GOT3 (cell line): ENCODE measurements around the gene PRKCE.

Source experiments
- DNase-seq: peaks from one replicate; lab custom pipeline; 2025; ENCODE audit warnings: mixed read lengths; lab: John Stamatoyannopoulos, UW

Gene PRKCE

DNA sequence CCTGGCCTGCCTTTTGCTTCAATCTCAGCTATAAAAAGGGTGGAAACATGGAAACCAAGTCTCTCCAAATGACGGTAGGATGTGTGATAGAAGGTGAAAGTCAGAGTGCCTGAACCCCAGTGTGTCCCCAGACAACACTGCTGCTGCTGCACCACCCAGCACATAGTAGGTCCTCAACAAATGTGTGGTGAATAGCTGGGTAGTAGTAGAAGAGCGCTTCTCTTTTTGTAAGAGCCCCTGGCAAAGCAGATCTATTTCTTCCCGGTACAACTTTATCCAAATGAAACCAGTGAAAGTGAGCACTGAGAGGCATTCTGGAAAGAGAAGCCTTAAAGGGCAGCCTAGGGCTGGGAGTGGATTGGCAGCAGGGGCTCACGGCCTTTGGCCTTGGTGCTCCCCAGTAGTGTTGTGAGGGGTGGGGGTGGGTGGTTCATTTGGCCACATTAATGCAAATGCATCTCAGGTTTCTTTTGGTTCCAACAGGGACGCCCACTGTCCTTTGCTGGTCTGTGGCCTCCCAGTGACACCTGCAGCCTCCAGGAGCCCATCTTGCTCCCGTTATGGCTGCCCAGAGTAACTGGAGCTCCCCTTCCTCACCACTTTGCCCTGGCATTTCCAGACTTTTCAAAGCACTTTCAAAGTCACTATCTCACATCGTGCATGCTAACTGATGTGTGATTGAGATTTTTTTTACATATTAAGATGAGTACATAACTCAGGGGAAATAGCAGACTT is 341.4 kb downstream of the PRKCE start:
- no peak for DNase-seq

DNA sequence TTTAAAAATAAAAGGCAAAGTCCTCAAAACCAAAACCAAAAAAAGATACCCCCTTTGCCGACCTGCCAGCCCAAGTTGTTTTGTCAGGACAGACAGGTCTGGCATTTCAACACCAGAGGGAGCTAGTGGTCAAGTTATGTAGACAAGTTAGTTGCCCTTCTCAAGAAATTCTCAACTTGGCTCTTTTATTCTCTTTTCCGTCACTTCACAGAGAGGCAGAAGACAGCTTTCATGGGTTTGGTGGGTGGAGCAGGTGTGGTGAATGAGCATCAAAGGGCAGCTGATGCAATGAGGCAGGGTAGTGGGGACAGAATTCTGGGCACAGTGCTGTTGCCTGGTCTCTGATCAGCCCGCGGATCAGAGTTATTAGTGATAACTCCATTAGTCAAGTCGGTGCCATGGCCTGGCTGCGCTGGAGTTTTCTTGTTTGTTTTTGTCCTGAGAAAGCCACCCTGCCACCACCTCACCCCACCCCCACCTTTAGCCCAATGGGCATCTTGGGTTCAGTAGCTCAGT is 342.1 kb downstream of the PRKCE start:
- peak; percentile 10 for DNase-seq

DNA sequence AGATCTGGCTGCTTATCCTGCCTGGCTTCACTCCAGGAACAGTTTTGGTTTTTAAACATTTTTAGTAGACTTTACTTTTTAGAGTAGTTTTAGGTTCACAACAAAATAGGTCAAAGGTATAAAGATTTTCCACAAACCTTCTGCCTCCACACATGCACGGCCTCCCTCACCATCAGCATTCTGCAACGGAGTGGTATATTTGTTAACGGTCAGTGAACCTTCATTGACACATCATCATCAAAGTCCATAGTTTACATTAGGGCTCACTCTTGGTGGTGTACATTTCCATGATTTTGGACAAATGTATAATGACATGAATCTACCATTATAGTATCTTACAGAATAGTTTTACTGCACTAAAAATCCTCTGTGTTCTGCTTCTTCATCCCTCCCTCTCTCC is 342.6 kb downstream of the PRKCE start:
- DNase-seq: no peak

- DNase-seq: no peak
Observed at GRCh38 chr2:46000660-46001059, 349.2 kb downstream of the PRKCE start.

DNA sequence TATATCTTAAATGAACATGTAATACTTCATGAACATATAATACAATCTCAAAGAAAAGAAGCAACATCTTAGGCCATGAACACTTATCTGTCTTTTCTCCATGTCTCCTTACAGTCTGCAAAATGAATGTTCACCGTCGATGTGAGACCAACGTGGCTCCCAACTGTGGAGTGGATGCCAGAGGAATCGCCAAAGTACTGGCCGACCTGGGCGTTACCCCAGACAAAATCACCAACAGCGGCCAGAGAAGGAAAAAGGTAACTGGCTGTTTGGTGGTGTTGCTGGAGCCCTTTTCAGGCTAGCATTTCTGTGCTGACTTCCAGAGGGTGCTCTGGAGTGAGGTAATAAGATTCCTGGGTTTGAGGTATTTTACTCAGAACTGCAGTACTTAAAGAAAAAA is 349.8 kb downstream of the PRKCE start:
- DNase-seq: no peak

- no peak for DNase-seq
Observed at GRCh38 chr2:46001741-46002506, 350.4 kb downstream of the PRKCE start.

DNA sequence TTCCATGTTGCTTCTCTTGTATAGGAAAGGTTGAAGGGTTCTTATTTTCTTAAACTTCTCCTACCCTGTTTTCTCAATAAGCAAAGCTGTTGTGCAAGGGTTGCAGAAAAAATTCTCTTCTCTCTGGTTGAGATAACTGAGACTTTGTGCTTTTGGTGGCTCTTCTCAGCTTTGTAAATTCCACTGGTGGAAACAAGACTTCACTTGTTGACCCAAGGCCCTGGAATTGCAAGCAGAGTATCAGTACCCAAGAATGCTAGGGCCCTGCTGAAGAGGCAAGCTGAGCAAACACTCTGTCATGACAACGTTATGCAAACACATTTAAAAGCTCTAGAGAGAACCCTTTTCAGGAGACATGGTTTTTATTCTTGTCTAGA is 351.0 kb downstream of the PRKCE start:
- no peak for DNase-seq

GRCh38 chr2:46002947-46003346 is 351.5 kb downstream of the PRKCE start:
- DNase-seq: no peak

DNA sequence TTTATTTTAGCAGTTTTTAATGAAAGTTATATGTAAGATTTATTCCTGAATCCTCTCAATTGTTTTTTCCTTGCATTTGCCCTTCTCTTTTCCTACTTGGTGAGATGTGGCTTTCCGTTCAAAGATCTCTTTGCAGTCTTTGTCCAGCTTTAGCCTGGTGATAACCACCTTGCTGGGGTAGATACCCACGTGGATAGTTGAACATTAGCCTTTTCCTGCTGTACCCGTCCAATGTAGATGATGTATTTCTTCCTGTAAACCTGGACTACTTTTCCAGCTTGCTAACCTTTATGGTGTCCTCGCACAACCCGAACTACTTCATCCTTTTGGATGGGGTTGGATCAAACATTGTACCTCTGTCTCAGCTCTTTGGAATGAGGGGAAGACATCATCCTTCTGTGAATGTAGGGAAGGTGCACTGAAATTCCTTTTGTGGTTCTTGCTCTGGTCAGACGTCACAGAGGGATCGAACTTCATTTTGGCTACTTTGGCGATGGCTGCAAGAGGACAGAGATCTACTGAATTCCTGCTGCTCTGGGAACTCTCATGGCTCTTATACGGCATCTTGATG is 352.5 kb downstream of the PRKCE start:
- DNase-seq: no peak

- DNase-seq: no peak
Observed at GRCh38 chr2:46006473-46007025, 355.1 kb downstream of the PRKCE start.

- no peak for DNase-seq
Observed at GRCh38 chr2:46007412-46007811, 355.9 kb downstream of the PRKCE start.

DNA sequence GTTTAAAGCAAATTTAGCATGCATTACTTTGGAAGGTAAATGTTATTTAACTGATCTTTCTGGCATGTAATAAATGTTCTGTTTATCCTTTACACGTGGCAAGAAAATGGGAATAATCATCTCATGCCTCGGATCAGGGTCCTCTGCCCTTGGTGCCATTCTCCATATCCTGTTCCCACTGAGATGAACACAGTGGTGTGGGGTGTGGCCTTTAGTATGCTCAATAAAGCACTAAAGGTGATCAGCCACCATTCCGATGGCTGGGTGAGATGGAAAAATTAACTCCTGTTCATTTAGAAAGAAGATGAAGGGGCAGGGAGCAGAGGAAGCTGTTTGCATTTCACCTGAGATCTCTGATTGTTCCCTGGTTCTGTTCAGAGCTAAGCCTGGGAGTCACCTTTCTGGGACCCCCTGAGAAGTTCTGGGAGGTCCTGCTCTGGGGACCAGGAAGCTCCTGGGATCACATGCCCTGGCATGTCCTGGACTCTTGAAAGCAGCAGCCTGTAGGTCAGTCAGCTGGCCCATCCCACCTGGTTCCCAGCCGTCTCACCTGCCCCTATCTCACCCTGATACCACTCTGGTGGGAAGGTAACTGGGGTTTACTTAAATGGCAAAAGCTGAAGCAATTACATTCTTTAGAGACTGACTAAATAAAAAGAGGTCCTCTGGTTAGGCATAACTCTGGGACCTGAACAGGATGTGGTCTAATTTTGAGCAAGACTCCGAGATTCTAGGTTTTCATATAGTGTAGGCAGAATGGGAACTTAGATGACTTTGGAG is 356.8 kb downstream of the PRKCE start:
- no peak for DNase-seq

GRCh38 chr2:46009315-46009714 is 357.8 kb downstream of the PRKCE start:
- no peak for DNase-seq

DNA sequence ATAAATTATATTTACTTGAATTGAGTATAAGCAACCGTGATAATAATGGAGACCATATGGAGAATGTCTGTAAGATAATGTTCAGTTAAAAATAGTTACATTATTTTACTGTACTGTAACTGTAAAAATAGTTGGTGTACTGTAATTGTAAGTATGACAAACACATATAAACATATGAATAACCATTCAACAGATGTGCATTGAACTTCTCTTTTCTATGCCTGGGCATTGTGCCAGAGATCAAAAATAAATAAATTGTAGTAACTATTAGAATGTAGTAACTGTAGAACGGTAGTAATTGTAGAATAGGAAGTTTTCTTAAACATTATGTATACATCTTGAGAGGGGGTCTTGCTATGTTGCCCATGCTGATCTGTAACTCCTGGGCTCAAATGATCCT is 358.3 kb downstream of the PRKCE start:
- no peak for DNase-seq

DNA sequence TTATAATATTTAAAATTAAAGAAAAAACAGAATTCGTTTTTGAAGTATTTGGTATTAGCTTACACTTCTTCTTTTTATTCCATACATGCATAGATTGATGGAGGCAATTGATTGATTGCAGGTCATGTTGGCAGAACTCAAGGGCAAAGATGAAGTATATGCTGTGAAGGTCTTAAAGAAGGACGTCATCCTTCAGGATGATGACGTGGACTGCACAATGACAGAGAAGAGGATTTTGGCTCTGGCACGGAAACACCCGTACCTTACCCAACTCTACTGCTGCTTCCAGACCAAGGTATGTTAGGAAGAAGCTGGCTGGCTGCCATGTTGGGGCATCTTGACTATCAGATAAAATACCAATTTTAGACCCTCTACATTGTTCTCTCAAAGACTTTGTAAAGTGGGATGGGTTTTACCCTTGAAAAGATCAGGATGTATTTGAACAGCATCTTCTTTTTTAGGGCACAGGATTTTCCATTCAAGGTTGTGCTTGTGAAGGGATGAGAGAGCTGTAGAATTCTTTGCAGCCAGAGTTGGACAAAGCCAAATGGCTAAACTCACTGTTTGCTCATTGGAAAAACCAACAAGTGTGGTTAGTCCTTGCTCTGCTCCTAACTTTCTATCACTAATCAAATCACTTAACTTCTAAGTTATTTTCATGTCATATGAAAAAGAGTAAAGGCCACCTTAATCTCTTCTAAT is 358.9 kb downstream of the PRKCE start:
- DNase-seq: no peak

DNA sequence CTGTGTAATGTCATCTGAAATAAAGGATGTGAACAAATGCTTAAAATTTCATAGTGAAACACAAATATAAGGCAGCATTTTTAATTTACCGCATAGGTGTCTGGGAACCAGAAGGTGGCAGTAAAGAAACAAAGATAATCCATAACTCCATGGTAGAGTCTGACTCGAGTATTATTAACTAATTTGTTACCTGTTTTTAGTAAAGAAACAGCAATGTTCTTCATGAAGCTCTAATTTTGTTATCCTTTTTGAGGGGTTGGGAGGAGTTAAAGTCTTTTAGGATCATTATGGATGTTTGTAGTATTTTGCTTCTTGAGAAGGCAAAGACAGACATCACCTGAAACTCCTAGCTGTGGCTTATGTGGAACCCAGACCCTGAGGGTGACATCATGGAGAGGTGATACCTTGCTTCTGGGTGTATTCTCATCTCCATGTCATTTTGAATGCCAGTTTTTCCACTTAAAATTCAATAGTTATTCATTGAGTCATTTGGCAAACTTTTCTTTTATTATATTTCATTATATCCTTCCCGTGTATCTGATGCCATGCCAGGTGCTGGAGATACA is 359.5 kb downstream of the PRKCE start:
- DNase-seq: no peak

- no peak for DNase-seq
Observed at GRCh38 chr2:46012618-46013240, 361.3 kb downstream of the PRKCE start.

DNA sequence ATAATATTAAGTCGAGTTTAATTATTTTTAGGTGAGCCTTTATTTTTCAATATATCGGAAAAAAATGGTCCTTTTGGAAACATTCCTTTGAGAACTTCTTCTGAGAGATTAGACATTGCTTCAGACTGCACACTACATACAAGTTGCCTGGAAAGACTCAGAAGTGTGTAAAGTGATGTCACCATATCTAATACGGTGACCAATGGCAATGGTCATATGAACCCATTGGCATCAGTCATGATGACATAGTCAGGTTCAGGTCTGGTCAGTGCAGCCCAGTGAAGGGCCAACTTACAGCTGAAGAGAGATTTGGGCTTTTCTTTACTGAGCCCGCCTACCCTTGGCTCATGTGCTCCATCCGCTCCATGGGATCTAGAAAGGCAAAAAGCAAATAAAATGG is 362.3 kb downstream of the PRKCE start:
- DNase-seq: no peak

DNA sequence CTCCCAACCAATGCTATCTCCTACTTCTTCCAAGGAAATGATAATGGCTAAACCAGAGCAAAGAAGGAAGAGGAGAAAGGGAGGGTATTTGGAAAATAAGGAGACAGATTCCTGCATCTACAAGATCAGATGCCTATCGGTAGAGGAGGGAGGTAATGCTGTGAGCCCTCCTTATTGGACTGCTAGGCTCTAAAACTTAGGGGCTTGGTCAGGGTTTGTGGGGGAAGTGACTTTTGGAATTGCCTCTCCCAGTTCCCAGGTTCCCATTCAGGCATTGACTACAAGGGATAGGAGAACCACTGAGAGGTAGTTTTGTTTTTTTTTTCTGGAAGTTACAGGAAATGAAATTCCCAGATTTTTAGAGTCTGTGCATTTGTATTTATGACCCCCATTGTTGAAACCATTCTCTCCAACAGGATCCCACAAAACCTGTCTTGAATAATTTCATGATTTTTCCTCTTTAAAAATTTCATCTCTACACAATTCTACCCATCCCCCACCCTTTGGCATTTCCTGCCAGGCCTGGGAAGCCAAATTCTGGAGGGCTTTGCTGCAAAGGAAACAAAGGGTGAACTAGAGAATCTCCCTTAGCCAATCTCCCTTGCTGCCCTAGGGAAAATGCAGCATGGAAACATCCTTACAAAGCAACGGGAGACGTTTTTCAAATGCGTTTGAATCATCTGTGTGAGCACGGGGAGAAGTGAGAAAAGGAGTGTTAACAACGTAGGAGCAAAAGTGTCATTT is 363.6 kb downstream of the PRKCE start:
- no peak for DNase-seq

GRCh38 chr2:46015671-46016070 is 364.2 kb downstream of the PRKCE start:
- DNase-seq: no peak
